ENCODE data around the gene DDX39A.

The DDX39A gene

GRCh38 chr19:14363183-14364097, 55.7 kb downstream of the DDX39A start:
- DNase-seq (ENCODE audit: low read depth): no peak

- DNase-seq (ENCODE audit: low read depth): no peak
These were observed 57.3 kb downstream of the DDX39A start for GRCh38 chr19:14361824-14362223.

All from HS-5 (cell line).